ENCODE measurements around the gene DKC1.

Gene DKC1

GRCh38 chrX:154738011-154738738, 24.5 kb upstream of the DKC1 start:
- DNase-seq: peak; percentile 31

GRCh38 chrX:154739952-154740465, 22.7 kb upstream of the DKC1 start:
- DNase-seq: no peak

- no peak for DNase-seq
Measured at GRCh38 chrX:154742613-154743012, 20.1 kb upstream of the DKC1 start.

- DNase-seq: peak; percentile 79
Measured at GRCh38 chrX:154748712-154749339, 13.8 kb upstream of the DKC1 start.

- DNase-seq: no peak
Measured at GRCh38 chrX:154749856-154750255, 12.8 kb upstream of the DKC1 start.

- DNase-seq: peak; percentile 53
Measured at GRCh38 chrX:154750301-154751202, 12.1 kb upstream of the DKC1 start, which contains the start of gene GAB3. GAB3 (minus strand) TSS chrX:154751077; CDS start chrX:154751025, 52 bp downstream.

GRCh38 chrX:154751203-154751668, 11.4 kb upstream of the DKC1 start:
- DNase-seq: no peak

- no peak for DNase-seq
Measured at GRCh38 chrX:154751669-154752271, 10.9 kb upstream of the DKC1 start.

GRCh38 chrX:154758696-154759095, 4.0 kb upstream of the DKC1 start:
- no peak for DNase-seq

- peak; percentile 17 for DNase-seq
Measured at GRCh38 chrX:154761977-154762536, 607 bp upstream of the DKC1 start.

GRCh38 chrX:154774622-154775021, 12.0 kb downstream of the DKC1 start:
- DNase-seq: no peak

- no peak for DNase-seq
Measured at GRCh38 chrX:154775419-154776349, 13.0 kb downstream of the DKC1 start.

GRCh38 chrX:154776753-154777152, 14.1 kb downstream of the DKC1 start:
- no peak for DNase-seq

- no peak for DNase-seq
Measured at GRCh38 chrX:154779261-154779660, 16.6 kb downstream of the DKC1 start.

- DNase-seq: no peak
Measured at GRCh38 chrX:154780968-154781367, 18.3 kb downstream of the DKC1 start.

GRCh38 chrX:154784149-154784995, 21.7 kb downstream of the DKC1 start:
- no peak for DNase-seq

- DNase-seq: no peak
Measured at GRCh38 chrX:154785716-154786115, 23.1 kb downstream of the DKC1 start.

- no peak for DNase-seq
Measured at GRCh38 chrX:154791467-154791866, 28.8 kb downstream of the DKC1 start.

GRCh38 chrX:154791939-154792338, 29.3 kb downstream of the DKC1 start:
- DNase-seq: no peak
